Peyer's patch (tissue), 4 donors: ENCODE measurements around the gene TXNIP.

Experiments used
- CTCF ChIP-seq, 6 experiments: fragments of 450-650 bp in 4 of 6; fragments of 200-600 bp in 2 of 6; sonication (generic) in 1 of 6; IDR thresholded peaks; one replicate each; pipeline ENCODE4 v1.5.1; 2017 to 2019; ENCODE audit warnings: antibody characterized with exemption in 6 of 6, mild to moderate bottlenecking in 3 of 6, moderate library complexity in 1 of 6
- POLR2A ChIP-seq, 2 donors: fragments of 450-650 bp; IDR thresholded peaks; one replicate each; pipeline ENCODE4 v1.5.1; 2017; ENCODE audit warnings: antibody characterized with exemption in 2 of 2, mild to moderate bottlenecking in 2 of 2, moderate library complexity in 2 of 2

- peak; percentile 49 to 96 (median 84) for TF ChIP-seq CTCF (IDR thresholded peaks at IDR 0.05)
- no peak for TF ChIP-seq POLR2A (IDR thresholded peaks at IDR 0.05)
Measured at GRCh38 chr1:146012703-146013558, 16.6 kb upstream of the TXNIP start.
